ENCODE results near the gene SDHA.
"Not testable (repeated sequence)": the region's sequence is repeated elsewhere in the genome, so short reads cannot be mapped to it uniquely, and the experiment has no call there.

Gene SDHA

DNA sequence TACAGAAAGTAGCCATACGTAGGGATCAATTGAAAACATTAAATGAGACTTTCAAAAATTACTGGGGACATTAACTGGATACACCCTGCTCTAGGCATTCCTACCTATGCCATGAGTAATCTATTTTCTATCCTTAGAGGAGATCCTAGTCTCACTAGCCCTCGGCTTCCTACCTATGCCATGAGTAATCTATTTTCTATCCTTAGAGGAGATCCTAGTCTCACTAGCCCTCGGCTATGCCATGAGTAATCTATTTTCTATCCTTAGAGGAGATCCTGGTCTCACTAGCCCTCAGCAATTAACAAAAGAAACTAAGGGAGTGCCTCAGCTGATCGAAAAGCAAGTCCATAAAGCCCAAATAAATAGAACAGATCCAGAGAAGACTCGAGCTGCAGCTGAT is 27.6 kb downstream of the SDHA start:
- not testable (repeated sequence) for DNase-seq (ENCODE audit: extremely low read depth, insufficient read length); H3K27me3 ChIP-seq (replicated peaks; ENCODE audit: control insufficient read depth, insufficient read depth, low read length); H3K4me3 ChIP-seq (replicated peaks; ENCODE audit: low read depth, low read length); H3K36me3 ChIP-seq (ENCODE audit: control insufficient read depth, insufficient read depth, low read length)

GRCh38 chr5:250396-250795 is 32.3 kb downstream of the SDHA start:
- H3K36me3 ChIP-seq (ENCODE audit: control insufficient read depth, insufficient read depth, low read length), result peaks cover 10% of the 10 kb centered on the region
- DNase-seq (ENCODE audit: extremely low read depth, insufficient read length); H3K4me3 ChIP-seq (replicated peaks; ENCODE audit: low read depth, low read length); H3K27me3 ChIP-seq (replicated peaks; ENCODE audit: control insufficient read depth, insufficient read depth, low read length): not testable (repeated sequence)

DNA sequence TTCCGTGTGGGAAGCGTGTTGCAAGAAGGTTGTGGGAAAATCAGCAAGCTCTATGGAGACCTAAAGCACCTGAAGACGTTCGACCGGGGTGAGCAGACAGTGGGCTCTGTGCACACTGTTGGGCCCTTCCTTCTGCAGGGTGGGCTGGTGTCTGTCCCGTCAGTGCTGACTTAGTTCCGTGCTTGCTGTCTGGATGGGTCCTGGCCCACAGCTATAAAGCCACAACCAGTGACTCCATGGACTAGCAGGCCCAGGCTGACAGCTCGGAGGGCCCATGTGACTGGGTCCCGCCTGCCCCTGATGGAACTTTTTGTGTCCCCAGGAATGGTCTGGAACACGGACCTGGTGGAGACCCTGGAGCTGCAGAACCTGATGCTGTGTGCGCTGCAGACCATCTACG is 32.9 kb downstream of the SDHA start:
- H3K4me3 ChIP-seq (replicated peaks; ENCODE audit: low read depth, low read length); H3K27me3 ChIP-seq (replicated peaks; ENCODE audit: control insufficient read depth, insufficient read depth, low read length); DNase-seq (ENCODE audit: extremely low read depth, insufficient read length): not testable (repeated sequence)
- H3K36me3 ChIP-seq (ENCODE audit: control insufficient read depth, insufficient read depth, low read length), result peaks cover 10% of the 10 kb centered on the region

GRCh38 chr5:251538-251937 is 33.4 kb downstream of the SDHA start:
- not testable (repeated sequence) for DNase-seq (ENCODE audit: extremely low read depth, insufficient read length); H3K4me3 ChIP-seq (replicated peaks; ENCODE audit: low read depth, low read length); H3K27me3 ChIP-seq (replicated peaks; ENCODE audit: control insufficient read depth, insufficient read depth, low read length)
- peaks cover 10% of the 10 kb centered on the region for H3K36me3 ChIP-seq (ENCODE audit: control insufficient read depth, insufficient read depth, low read length)

DNA sequence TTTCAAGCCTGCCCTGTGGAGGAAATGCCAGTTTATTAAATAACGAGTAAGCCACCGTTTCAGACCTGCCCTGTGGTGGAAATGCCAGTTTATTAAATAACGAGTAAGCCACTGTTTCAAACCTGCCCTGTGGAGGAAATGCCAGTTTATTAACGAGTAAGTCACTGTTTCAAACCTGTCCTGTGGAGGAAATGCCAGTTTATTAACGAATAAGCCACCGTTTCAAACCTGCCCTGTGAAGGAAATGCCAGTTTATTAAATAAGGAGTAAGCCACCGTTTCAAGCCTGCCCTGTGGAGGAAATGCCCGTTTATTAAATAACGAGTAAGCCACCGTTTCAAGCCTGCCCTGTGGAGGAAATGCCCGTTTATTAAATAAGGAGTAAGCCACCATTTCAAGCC is 33.9 kb downstream of the SDHA start:
- not testable (repeated sequence) for H3K4me3 ChIP-seq (replicated peaks; ENCODE audit: low read depth, low read length); H3K27me3 ChIP-seq (replicated peaks; ENCODE audit: control insufficient read depth, insufficient read depth, low read length); DNase-seq (ENCODE audit: extremely low read depth, insufficient read length)
- H3K36me3 ChIP-seq (ENCODE audit: control insufficient read depth, insufficient read depth, low read length), result peaks cover 10% of the 10 kb centered on the region

DNA sequence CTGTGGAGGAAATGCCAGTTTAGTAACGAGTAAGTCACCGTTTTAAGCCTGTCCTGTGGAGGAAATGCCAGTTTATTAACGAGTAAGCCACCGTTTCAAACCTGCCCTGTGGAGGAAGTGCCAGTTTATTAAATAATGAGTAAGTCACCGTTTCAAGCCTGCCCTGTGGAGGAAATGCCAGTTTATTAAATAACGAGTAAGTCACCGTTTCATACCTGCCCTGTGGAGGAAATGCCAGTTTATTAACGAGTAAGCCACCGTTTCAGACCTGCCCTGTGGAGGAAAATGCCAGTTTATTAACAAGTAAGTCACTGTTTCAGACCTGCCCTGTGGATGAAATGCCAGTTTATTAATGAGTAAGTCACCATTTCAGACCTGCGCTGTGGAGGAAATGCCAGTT is 34.4 kb downstream of the SDHA start:
- DNase-seq (ENCODE audit: extremely low read depth, insufficient read length), result no peak
- Histone ChIP-seq H3K4me3 (replicated peaks; ENCODE audit: low read depth, low read length) (no peak overlapping the region), H3K27me3 (replicated peaks; ENCODE audit: control insufficient read depth, insufficient read depth, low read length) (no peaks in the 10 kb centered on the region), H3K36me3 (ENCODE audit: control insufficient read depth, insufficient read depth, low read length) (peaks cover 13% of the 10 kb centered on the region)
- TF ChIP-seq CTCF (IDR thresholded peaks at IDR 0.05; ENCODE audit: insufficient read depth, low read length, poor library complexity, severe bottlenecking), result no peak

DNA sequence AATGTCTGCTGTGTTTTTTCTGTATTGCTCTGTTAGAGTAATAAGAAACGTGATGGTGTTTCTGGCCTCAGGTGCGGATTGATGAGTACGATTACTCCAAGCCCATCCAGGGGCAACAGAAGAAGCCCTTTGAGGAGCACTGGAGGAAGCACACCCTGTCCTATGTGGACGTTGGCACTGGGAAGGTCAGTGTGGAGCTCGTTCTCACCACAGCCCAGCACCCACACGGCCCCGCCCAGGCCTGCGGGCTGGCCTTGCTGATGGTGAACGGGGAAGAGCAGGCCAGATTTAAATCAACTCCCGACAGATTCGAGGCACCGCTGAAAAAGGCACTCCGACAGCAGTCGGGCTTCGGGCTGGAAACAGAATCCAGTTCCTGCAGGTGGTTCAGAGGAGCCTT is 36.2 kb downstream of the SDHA start:
- H3K27me3 ChIP-seq (replicated peaks; ENCODE audit: control insufficient read depth, insufficient read depth, low read length); H3K4me3 ChIP-seq (replicated peaks; ENCODE audit: low read depth, low read length); DNase-seq (ENCODE audit: extremely low read depth, insufficient read length): not testable (repeated sequence)
- peaks cover 15% of the 10 kb centered on the region for H3K36me3 ChIP-seq (ENCODE audit: control insufficient read depth, insufficient read depth, low read length)

GRCh38 chr5:255116-255515 is 37.0 kb downstream of the SDHA start:
- not testable (repeated sequence) for DNase-seq (ENCODE audit: extremely low read depth, insufficient read length); H3K4me3 ChIP-seq (replicated peaks; ENCODE audit: low read depth, low read length); H3K27me3 ChIP-seq (replicated peaks; ENCODE audit: control insufficient read depth, insufficient read depth, low read length)
- H3K36me3 ChIP-seq (ENCODE audit: control insufficient read depth, insufficient read depth, low read length), result peaks cover 15% of the 10 kb centered on the region

GRCh38 chr5:256347-256746 is 38.2 kb downstream of the SDHA start:
- DNase-seq (ENCODE audit: extremely low read depth, insufficient read length); H3K27me3 ChIP-seq (replicated peaks; ENCODE audit: control insufficient read depth, insufficient read depth, low read length); H3K4me3 ChIP-seq (replicated peaks; ENCODE audit: low read depth, low read length): not testable (repeated sequence)
- H3K36me3 ChIP-seq (ENCODE audit: control insufficient read depth, insufficient read depth, low read length), result peaks cover 11% of the 10 kb centered on the region

GRCh38 chr5:257148-257547 is 39.0 kb downstream of the SDHA start:
- TF ChIP-seq CTCF (IDR thresholded peaks at IDR 0.05; ENCODE audit: insufficient read depth, low read length, poor library complexity, severe bottlenecking), result no peak
- no peaks in the 10 kb centered on the region for H3K27me3 ChIP-seq (replicated peaks; ENCODE audit: control insufficient read depth, insufficient read depth, low read length)
- H3K36me3 ChIP-seq (ENCODE audit: control insufficient read depth, insufficient read depth, low read length), result peaks cover 10% of the 10 kb centered on the region
- DNase-seq (ENCODE audit: extremely low read depth, insufficient read length), result no peak
- H3K4me3 ChIP-seq (replicated peaks; ENCODE audit: low read depth, low read length), result no peak overlapping the region

GRCh38 chr5:263275-263974 is 45.3 kb downstream of the SDHA start:
- H3K27me3 ChIP-seq (replicated peaks; ENCODE audit: control insufficient read depth, insufficient read depth, low read length); H3K4me3 ChIP-seq (replicated peaks; ENCODE audit: low read depth, low read length); DNase-seq (ENCODE audit: extremely low read depth, insufficient read length); H3K36me3 ChIP-seq (ENCODE audit: control insufficient read depth, insufficient read depth, low read length): not testable (repeated sequence)

All from GM06990 (cell line).